Tibial nerve (tissue), 4 donors: ENCODE results near the gene TPRG1L.

Experiments
- CTCF ChIP-seq, 5 experiments: fragments of 200-600 bp in 3 of 5; fragments of 450-650 bp in 2 of 5; sonication (generic) in 3 of 5; IDR thresholded peaks; one replicate each; pipeline ENCODE4 v1.5.1; 2016 to 2019; ENCODE audit warnings: antibody characterized with exemption in 5 of 5, mild to moderate bottlenecking in 3 of 5, moderate library complexity in 2 of 5
- EP300 ChIP-seq, 2 donors: sonication (generic); formaldehyde crosslinking; IDR thresholded peaks; one replicate each; pipeline ENCODE4 v1.6.1; 2017; ENCODE audit warnings: antibody characterized with exemption in 2 of 2, mild to moderate bottlenecking in 1 of 2
- POLR2A ChIP-seq, 2 donors: fragments of 450-650 bp; IDR thresholded peaks; one replicate each; pipeline ENCODE4 v1.6.1; 2017; ENCODE audit warnings: antibody characterized with exemption in 2 of 2, mild to moderate bottlenecking in 2 of 2, moderate library complexity in 2 of 2

GRCh38 chr1:3609769-3610526 is 14.9 kb upstream of the TPRG1L start:
- no peak for TF ChIP-seq POLR2A (IDR thresholded peaks at IDR 0.05)
- TF ChIP-seq EP300 (IDR thresholded peaks at IDR 0.05): no peak
- no peak for TF ChIP-seq CTCF (IDR thresholded peaks at IDR 0.05)
